Neural cell (in vitro differentiated cells): Measurements from ENCODE around the gene FAM168A. TPM values are rescaled to one million over a fixed set of nuclear protein-coding genes. Genes with fewer than 3 reads are reported as not detected.

Experiments
- H2AFZ ChIP-seq: fragments of 200-600, 300-800 bp; sonication (generic), shearing (Covaris generic); 2 replicates; pipeline ENCODE4 v1.6.0; 2014; ENCODE audit warnings: low read depth, mild to moderate bottlenecking, antibody characterized with exemption, low read length, moderate library complexity
- H3F3A ChIP-seq: fragments of 200-600 bp; shearing (Covaris generic); 2 replicates; pipeline ENCODE4 v1.6.1; 2016; ENCODE audit warnings: mild to moderate bottlenecking, moderate library complexity, mixed read lengths, antibody characterized with exemption, low read length; ENCODE audit not compliant: insufficient read depth, poor library complexity, severe bottlenecking
- H3K27ac ChIP-seq: fragments of 200-600, 300-800 bp; sonication (generic), shearing (Covaris generic); 2 replicates; pipeline ENCODE4 v1.5.1; 2014; ENCODE audit warnings: mild to moderate bottlenecking, low read length, moderate library complexity
- H3K27me3 ChIP-seq: fragments of 300-800, 200-600 bp; sonication (generic), shearing (Covaris generic); 2 replicates; pipeline ENCODE4 v1.6.0; 2014; ENCODE audit warnings: mild to moderate bottlenecking, low read depth, low read length, moderate library complexity; ENCODE audit not compliant: insufficient read depth
- H3K36me3 ChIP-seq: fragments of 300-800, 200-600 bp; sonication (generic), shearing (Covaris generic); 2 replicates; pipeline ENCODE4 v1.5.1; 2014; ENCODE audit warnings: mild to moderate bottlenecking, antibody characterized with exemption, low read length, moderate library complexity; ENCODE audit not compliant: insufficient read depth
- H3K4me2 ChIP-seq: fragments of 300-800, 200-600 bp; sonication (generic), shearing (Covaris generic); 2 replicates; pipeline ENCODE4 v1.6.0; 2014; ENCODE audit warnings: mild to moderate bottlenecking, low read length
- H3K4me3 ChIP-seq: fragments of 300-800, 200-600 bp; sonication (generic), shearing (Covaris generic); 2 replicates; pipeline ENCODE4 v1.5.1; 2014; ENCODE audit warnings: mild to moderate bottlenecking, low read length, moderate library complexity
- H3K79me2 ChIP-seq: fragments of 200-600 bp; shearing (Covaris generic); replicated peaks from 2 replicates; pipeline ENCODE4 v1.6.0; 2014; ENCODE audit warnings: mild to moderate bottlenecking, low read length, moderate library complexity; ENCODE audit not compliant: insufficient read depth
- H3K9ac ChIP-seq: fragments of 300-800, 200-600 bp; sonication (generic), shearing (Covaris generic); 2 replicates; pipeline ENCODE4 v1.6.1; 2016; ENCODE audit warnings: mild to moderate bottlenecking, low read length, mixed read lengths
- H3K9me2 ChIP-seq: fragments of 200-600 bp; shearing (Covaris generic); 2 replicates; pipeline ENCODE4 v1.6.1; 2016; ENCODE audit warnings: mild to moderate bottlenecking, low read length, mixed read lengths; ENCODE audit not compliant: insufficient read depth
- H3K9me3 ChIP-seq: fragments of 200-600, 300-800 bp; sonication (generic), shearing (Covaris generic); 2 replicates; pipeline ENCODE4 v1.6.1; 2016; ENCODE audit warnings: mild to moderate bottlenecking, mixed run types, low read length, moderate library complexity, mixed read lengths
- H4K20me1 ChIP-seq: fragments of 200-600 bp; shearing (Covaris generic); 2 replicates; pipeline ENCODE4 v1.6.1; 2016; ENCODE audit warnings: mild to moderate bottlenecking, mixed run types; ENCODE audit not compliant: insufficient read depth
- CTCF ChIP-seq: fragments of 450-650 bp; IDR thresholded peaks from 2 replicates; pipeline ENCODE4 v1.5.1; 2014; ENCODE audit warnings: antibody characterized with exemption, mild to moderate bottlenecking, moderate library complexity; ENCODE audit not compliant: poor library complexity, severe bottlenecking
- EP300 ChIP-seq: fragments of 450-650 bp; conservative IDR thresholded peaks from 2 replicates; pipeline ENCODE4 v1.6.1; 2014; ENCODE audit warnings: antibody characterized with exemption, mild to moderate bottlenecking, moderate library complexity; ENCODE audit not compliant: poor library complexity, severe bottlenecking
- EZH2 ChIP-seq: fragments of 200-600, 300-800 bp; shearing (Covaris generic), sonication (generic); IDR thresholded peaks from 2 replicates; pipeline ENCODE4 v1.6.1; 2014; ENCODE audit warnings: antibody characterized with exemption, low read length, borderline replicate concordance, mild to moderate bottlenecking; ENCODE audit not compliant: insufficient read depth, poor library complexity, severe bottlenecking
- MXI1 ChIP-seq: fragments of 450-650 bp; conservative IDR thresholded peaks from 2 replicates; pipeline ENCODE4 v1.6.1; 2014; ENCODE audit warnings: antibody characterized with exemption, mild to moderate bottlenecking; ENCODE audit not compliant: poor library complexity, severe bottlenecking
- POLR2AphosphoS5 ChIP-seq: IDR thresholded peaks from 2 replicates; pipeline ENCODE4 v1.6.1; 2012
- RAD21 ChIP-seq: fragments of 450-650 bp; conservative IDR thresholded peaks from 2 replicates; pipeline ENCODE4 v1.6.1; 2014; ENCODE audit warnings: antibody characterized with exemption, mild to moderate bottlenecking, moderate library complexity
- REST ChIP-seq: IDR thresholded peaks from 2 replicates; pipeline ENCODE4 v1.6.1; 2012; ENCODE audit warnings: borderline replicate concordance
- SMC3 ChIP-seq: fragments of 450-650 bp; conservative IDR thresholded peaks from 2 replicates; pipeline ENCODE4 v1.6.1; 2014; ENCODE audit warnings: antibody characterized with exemption, mild to moderate bottlenecking, moderate library complexity; ENCODE audit not compliant: poor library complexity
- TAF1 ChIP-seq: IDR thresholded peaks from 2 replicates; pipeline ENCODE4 v1.6.1; 2012; ENCODE audit warnings: low read depth
- polyA plus RNA-seq: library from polyadenylated mRNA; depleted of rRNA; stranded (reverse); fragments of >200 nt; gene quantifications from 2 replicates; pipeline ENCODE4 v1.2.3, GENCODE V29; 2014

Gene FAM168A
- polyA plus RNA-seq, 1 donor from 2014 or later = 67.3 TPM

- no peak overlapping the region for H3K27ac ChIP-seq
- H3K9ac ChIP-seq = no peak overlapping the region
- H3K9me3 ChIP-seq = no peaks in the 10 kb centered on the region
- peaks cover 96% of the 10 kb centered on the region for H3K79me2 ChIP-seq
- no peaks in the 10 kb centered on the region for H3F3A ChIP-seq
- H3K9me2 ChIP-seq = no peaks in the 10 kb centered on the region
- no peak overlapping the region for H3K4me3 ChIP-seq
- no peaks in the 10 kb centered on the region for H3K36me3 ChIP-seq
- no peaks in the 10 kb centered on the region for H4K20me1 ChIP-seq
- H3K27me3 ChIP-seq = no peaks in the 10 kb centered on the region
- no peak for TF ChIP-seq TAF1
- no peak overlapping the region for H2AFZ ChIP-seq
- H3K4me2 ChIP-seq = no peak overlapping the region
These were observed 5.3 kb downstream of the FAM168A start for GRCh38 chr11:73592640-73593039.

- H3K4me2 ChIP-seq = no peak overlapping the region
- no peaks in the 10 kb centered on the region for H3F3A ChIP-seq
- peaks cover 96% of the 10 kb centered on the region for H3K79me2 ChIP-seq
- no peak overlapping the region for H3K27ac ChIP-seq
- H3K9me2 ChIP-seq = no peaks in the 10 kb centered on the region
- no peaks in the 10 kb centered on the region for H3K27me3 ChIP-seq
- H3K9ac ChIP-seq = no peak overlapping the region
- no peaks in the 10 kb centered on the region for H3K9me3 ChIP-seq
- H4K20me1 ChIP-seq = no peaks in the 10 kb centered on the region
- H3K4me3 ChIP-seq = no peak overlapping the region
- no peaks in the 10 kb centered on the region for H3K36me3 ChIP-seq
- TF ChIP-seq EZH2 = no peak
- no peak for TF ChIP-seq TAF1
- no peak for TF ChIP-seq CTCF
- no peak for TF ChIP-seq MXI1
- TF ChIP-seq SMC3 = no peak
- no peak for TF ChIP-seq RAD21
- TF ChIP-seq POLR2AphosphoS5 = no peak
- TF ChIP-seq EP300 = no peak
- no peak overlapping the region for H2AFZ ChIP-seq
These were observed 6.2 kb downstream of the FAM168A start for GRCh38 chr11:73591743-73592142.

GRCh38 chr11:73590991-73591390 lies 6.9 kb downstream of the FAM168A start:
- no peak overlapping the region for H3K4me2 ChIP-seq
- no peak for TF ChIP-seq MXI1
- no peak for TF ChIP-seq POLR2AphosphoS5
- no peak for TF ChIP-seq EP300
- no peak for TF ChIP-seq CTCF
- TF ChIP-seq EZH2 = no peak
- no peak for TF ChIP-seq SMC3
- no peak for TF ChIP-seq TAF1
- no peak for TF ChIP-seq RAD21
- TF ChIP-seq REST = no peak
- no peaks in the 10 kb centered on the region for H3F3A ChIP-seq
- no peaks in the 10 kb centered on the region for H3K36me3 ChIP-seq
- H3K27ac ChIP-seq = no peak overlapping the region
- no peak overlapping the region for H3K4me3 ChIP-seq
- no peaks in the 10 kb centered on the region for H3K27me3 ChIP-seq
- H2AFZ ChIP-seq = no peak overlapping the region
- H3K79me2 ChIP-seq = peaks cover 96% of the 10 kb centered on the region
- H4K20me1 ChIP-seq = no peaks in the 10 kb centered on the region
- no peaks in the 10 kb centered on the region for H3K9me3 ChIP-seq
- H3K9ac ChIP-seq = no peak overlapping the region
- no peaks in the 10 kb centered on the region for H3K9me2 ChIP-seq
